C4-2B (cell line): Measurements from ENCODE around the gene NXPH3.

ENCODE experiments used
- H3K27ac ChIP-seq: fragments of 450-650 bp; 2 replicates; pipeline ENCODE4 v1.5.1; 2017
- ZFX ChIP-seq: fragments of 450-650 bp; IDR thresholded peaks from 2 replicates; pipeline ENCODE4 v1.6.1; 2017
- TF ChIP-seq, protein P1 (sequence below): fragments of 450-650 bp; conservative IDR thresholded peaks from 2 replicates; pipeline ENCODE4 v1.5.1; 2017; ENCODE audit warnings: mild to moderate bottlenecking

The NXPH3 gene

DNA sequence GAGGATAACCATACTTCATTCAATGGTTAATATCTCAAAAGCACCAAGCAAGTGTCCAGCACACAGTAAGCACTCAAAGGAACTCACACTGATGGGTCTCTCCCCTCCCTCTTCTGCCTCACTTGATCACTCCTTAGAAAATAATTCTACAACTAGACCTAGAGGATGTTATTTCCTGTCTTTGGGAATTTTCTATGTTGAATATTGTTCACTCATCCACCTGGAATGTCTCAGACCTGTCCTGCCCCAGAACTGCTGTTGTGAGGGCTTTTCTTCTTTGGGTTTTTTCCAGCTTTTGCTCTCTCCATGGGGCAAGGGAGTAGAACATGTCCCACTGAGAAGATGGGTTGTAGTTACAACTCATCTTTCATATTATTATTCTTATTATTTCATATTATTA, 25.3 kb downstream of the NXPH3 start:
- no peak overlapping the region for H3K27ac ChIP-seq
- TF ChIP-seq, protein P1, sequence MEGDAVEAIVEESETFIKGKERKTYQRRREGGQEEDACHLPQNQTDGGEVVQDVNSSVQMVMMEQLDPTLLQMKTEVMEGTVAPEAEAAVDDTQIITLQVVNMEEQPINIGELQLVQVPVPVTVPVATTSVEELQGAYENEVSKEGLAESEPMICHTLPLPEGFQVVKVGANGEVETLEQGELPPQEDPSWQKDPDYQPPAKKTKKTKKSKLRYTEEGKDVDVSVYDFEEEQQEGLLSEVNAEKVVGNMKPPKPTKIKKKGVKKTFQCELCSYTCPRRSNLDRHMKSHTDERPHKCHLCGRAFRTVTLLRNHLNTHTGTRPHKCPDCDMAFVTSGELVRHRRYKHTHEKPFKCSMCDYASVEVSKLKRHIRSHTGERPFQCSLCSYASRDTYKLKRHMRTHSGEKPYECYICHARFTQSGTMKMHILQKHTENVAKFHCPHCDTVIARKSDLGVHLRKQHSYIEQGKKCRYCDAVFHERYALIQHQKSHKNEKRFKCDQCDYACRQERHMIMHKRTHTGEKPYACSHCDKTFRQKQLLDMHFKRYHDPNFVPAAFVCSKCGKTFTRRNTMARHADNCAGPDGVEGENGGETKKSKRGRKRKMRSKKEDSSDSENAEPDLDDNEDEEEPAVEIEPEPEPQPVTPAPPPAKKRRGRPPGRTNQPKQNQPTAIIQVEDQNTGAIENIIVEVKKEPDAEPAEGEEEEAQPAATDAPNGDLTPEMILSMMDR = no peak
- no peak for TF ChIP-seq ZFX

DNA sequence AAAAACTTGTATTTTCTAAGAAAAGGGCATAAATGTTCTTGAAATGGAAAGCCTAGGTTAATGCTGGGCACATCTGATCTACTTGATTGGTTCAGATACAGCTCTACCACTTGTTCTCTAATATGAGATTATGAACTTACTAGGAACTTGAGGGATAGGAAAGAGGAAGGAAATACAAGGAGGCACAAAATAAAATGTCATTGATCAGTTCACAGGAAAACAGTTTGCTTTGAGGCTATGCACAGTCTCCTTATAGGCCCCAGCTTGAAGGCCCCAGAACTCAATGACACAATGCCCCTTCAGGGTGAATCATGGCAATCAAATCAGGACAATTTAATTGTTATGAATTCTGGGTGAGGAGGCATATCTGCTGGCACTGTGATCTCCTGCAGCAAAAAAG, 27.1 kb downstream of the NXPH3 start:
- TF ChIP-seq, protein P1 = no peak
- TF ChIP-seq ZFX = no peak
- H3K27ac ChIP-seq = no peak overlapping the region

DNA sequence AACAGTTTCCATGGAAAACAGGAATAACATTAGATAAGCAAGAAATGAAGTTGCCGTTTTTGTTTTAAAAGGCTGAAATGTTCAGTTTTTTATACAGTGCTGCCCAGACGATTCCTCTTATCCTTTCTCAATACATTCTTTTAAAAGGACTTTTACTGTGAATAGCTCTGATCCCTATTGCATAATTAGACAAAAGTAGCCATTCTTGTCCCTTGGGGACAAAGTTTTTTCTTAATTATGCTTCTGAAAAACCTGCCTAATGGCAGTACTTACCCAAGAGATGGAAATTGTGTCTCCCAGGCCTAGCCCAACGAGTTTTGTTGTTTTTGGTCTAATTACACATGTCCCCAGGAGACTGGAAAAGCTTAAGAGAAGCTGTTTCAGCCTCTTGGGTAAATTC, 27.6 kb downstream of the NXPH3 start:
- TF ChIP-seq ZFX = no peak
- TF ChIP-seq, protein P1 = no peak

DNA sequence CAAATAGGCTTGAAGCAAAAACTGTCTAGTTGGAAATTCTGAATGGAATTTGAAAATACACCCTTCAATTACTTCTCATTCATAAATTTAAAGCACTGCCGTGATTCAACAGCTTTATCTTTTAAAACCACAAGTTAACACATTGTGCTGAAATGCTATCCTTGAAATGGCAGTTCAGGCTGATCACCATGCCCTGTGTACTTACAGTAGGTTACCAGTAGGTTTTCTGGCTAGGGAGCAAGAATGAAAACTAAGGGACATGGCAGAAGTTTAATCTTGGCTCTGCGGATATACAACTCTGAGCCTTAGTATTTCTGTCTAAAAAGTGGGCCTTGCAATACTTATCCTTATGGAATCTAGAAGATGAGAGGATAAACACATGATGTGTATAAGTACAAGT, 28.0 kb downstream of the NXPH3 start:
- no peak overlapping the region for H3K27ac ChIP-seq
- TF ChIP-seq, protein P1 = no peak; the same call in 1 of the 2 replicates
- no peak for TF ChIP-seq ZFX

More for the DNA sequence above, 27.6 kb downstream of the NXPH3 start:
- H3K27ac ChIP-seq = no peak overlapping the region

- TF ChIP-seq, protein P1 = no peak
- TF ChIP-seq ZFX = no peak
- no peak overlapping the region for H3K27ac ChIP-seq
Observed at GRCh38 chr17:49604314-49604869, 28.7 kb downstream of the NXPH3 start.

DNA sequence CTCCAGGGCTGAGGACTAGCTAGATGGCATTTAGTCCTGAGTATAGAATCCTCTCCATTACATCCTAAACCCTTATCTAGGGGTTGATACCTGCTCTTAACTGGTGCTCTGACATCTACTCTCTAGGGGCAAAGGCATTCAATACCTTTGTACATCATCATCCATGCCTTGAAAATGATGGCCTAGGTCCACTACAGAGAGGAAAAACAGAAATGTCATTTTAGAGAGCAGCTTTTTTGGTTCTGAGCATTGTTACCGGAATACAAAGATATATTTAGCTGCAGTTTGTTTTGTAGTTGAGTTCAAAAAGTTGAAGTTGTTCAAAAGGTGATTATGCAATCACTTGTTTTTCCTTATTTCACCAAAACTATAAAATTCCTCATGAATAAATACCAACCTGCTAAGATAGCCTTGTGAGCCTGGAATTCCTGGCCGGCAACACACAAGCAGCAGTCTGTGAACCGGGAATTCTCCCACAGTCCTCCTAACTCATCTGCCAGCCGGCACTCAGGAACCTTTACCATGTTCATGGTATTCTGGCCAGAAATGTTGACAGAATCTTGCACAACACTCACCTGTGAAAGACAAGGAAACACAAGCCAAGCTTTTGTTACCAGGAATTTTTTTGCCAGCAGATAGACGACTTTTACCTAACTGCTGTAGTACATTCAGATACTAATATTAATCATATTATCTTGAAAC, 35.4 kb downstream of the NXPH3 start:
- H3K27ac ChIP-seq = no peak overlapping the region
- no peak for TF ChIP-seq ZFX
- TF ChIP-seq, protein P1 = no peak

- TF ChIP-seq, protein P1 = no peak
- TF ChIP-seq ZFX = no peak
- no peak overlapping the region for H3K27ac ChIP-seq
Observed at GRCh38 chr17:49612726-49613125, 37.1 kb downstream of the NXPH3 start.
